Spleen (tissue), 11 donors: ENCODE measurements around the gene SRGAP1. TPM values are rescaled to one million over a fixed set of nuclear protein-coding genes. Genes with fewer than 3 reads are reported as not detected.

Experiments
- DNase-seq: peaks from one replicate; pipeline ENCODE4 v3.0.0-alpha.2; 2020
- H3K27ac ChIP-seq, 8 donors: fragments of 200-600 bp; sonication (generic) in 7 of 8; 1 replicate in 4 of 8; 2 replicates in 4 of 8; pipeline versions ENCODE4 v1.5.0 to v1.8.0; 2016 to 2021; ENCODE audit warnings: inconsistent platforms in 4 of 8, mild to moderate bottlenecking in 4 of 8, moderate library complexity in 1 of 8
- H3K27me3 ChIP-seq, 7 donors: fragments of 200-600 bp; sonication (generic) in 6 of 7; replicated peaks in 1 of 7; 1 replicate in 4 of 7; 2 replicates in 3 of 7; pipeline versions ENCODE4 v1.5.0 to v1.8.0; 2016 to 2021; ENCODE audit warnings: inconsistent platforms in 3 of 7, mild to moderate bottlenecking in 1 of 7
- H3K36me3 ChIP-seq, 6 donors: fragments of 200-600 bp; sonication (generic) in 5 of 6; 1 replicate in 4 of 6; 2 replicates in 2 of 6; pipeline versions ENCODE4 v1.5.0 to v1.8.0; 2016 to 2021; ENCODE audit warnings: inconsistent platforms in 2 of 6
- H3K4me1 ChIP-seq, 6 donors: fragments of 200-600 bp; sonication (generic) in 5 of 6; 1 replicate in 3 of 6; 2 replicates in 3 of 6; pipeline versions ENCODE4 v1.5.0 to v1.8.0; 2016 to 2021; ENCODE audit warnings: inconsistent platforms in 3 of 6
- H3K4me3 ChIP-seq, 8 donors: fragments of 200-600 bp; sonication (generic) in 7 of 8; 1 replicate in 4 of 8; 2 replicates in 4 of 8; pipeline versions ENCODE4 v1.5.0 to v1.8.0; 2016 to 2021; ENCODE audit warnings: inconsistent platforms in 4 of 8, mild to moderate bottlenecking in 4 of 8, moderate library complexity in 2 of 8
- H3K9me3 ChIP-seq, 8 donors: fragments of 200-600 bp; sonication (generic) in 7 of 8; 1 replicate in 4 of 8; 2 replicates in 4 of 8; pipeline versions ENCODE4 v1.5.0 to v1.8.0; 2016 to 2021; ENCODE audit warnings: inconsistent platforms in 4 of 8
- CTCF ChIP-seq, 11 experiments: fragments of 200-600 bp in 7 of 11; fragments of 450-650 bp in 4 of 11; sonication (generic) in 4 of 11; IDR thresholded peaks in 8 of 11; conservative IDR thresholded peaks in 3 of 11; 1 replicate in 7 of 11; 2 replicates in 4 of 11; pipeline versions ENCODE4 v1.4.0 to v1.8.0; 2016 to 2021; ENCODE audit warnings: antibody characterized with exemption in 11 of 11, inconsistent platforms in 4 of 11, mild to moderate bottlenecking in 1 of 11
- POLR2A ChIP-seq, 3 donors: fragments of 450-650 bp; IDR thresholded peaks; one replicate each; pipeline ENCODE4 v1.5.1; 2017; ENCODE audit warnings: antibody characterized with exemption in 3 of 3, mild to moderate bottlenecking in 1 of 3
- POLR2AphosphoS5 ChIP-seq, 3 donors: sonication (generic); formaldehyde crosslinking; IDR thresholded peaks; one replicate each; pipeline ENCODE4 v1.5.1; 2017; ENCODE audit warnings: antibody characterized with exemption in 3 of 3
- WGBS, 5 donors: extraction: QIAGEN DNeasy Blood & Tissue Kit in 3 of 5; methylation state at CpG; one replicate each; pipeline versions ENCODE4 v1.1.5 to v1.1.7; 2013 to 2018; 5-methylcytosine and 5-hydroxymethylcytosine counted together
- intact Hi-C: fragments of 100-400 bp; cut with DNase I; formaldehyde crosslinking; loops from one replicate; pipeline ENCODE4 v1.15.0; 2023; ENCODE audit warnings: low total_unique reads
- polyA plus RNA-seq, 3 donors: library from polyadenylated mRNA; stranded (reverse); fragments of 200-250 nt; gene quantifications; one replicate each; pipeline ENCODE4 v1.2.1, GENCODE V29; 2013
- total RNA-seq, 7 donors: library from RNA; depleted of rRNA in 3 of 7; stranded (reverse); fragments of >200 nt in 3 of 7; fragmentation: NEBNext Ultra II Directional in 4 of 7; extraction: Animal tissue kit (Norgen Biotek cat#: 25700) in 4 of 7; gene quantifications; one replicate each; pipeline versions ENCODE4 v1.1.0 to v1.2.1, GENCODE V29; 2016 to 2021
- donor health status: healthy with polysubstance abuse.
- donor health status: DM: no; HTN: no; CAD: no; lungs with moderate emphysema.
- donor health status: DM: no; HTN: no; CAD: no.
- donor health status: Bipolar disorder and iron deficiency.
- donor health status: healthy.
- donor health status: DM: no; HTN: no; CAD: no.
- donor health status: DM: yes; HTN: yes; CAD: no.

SRGAP1 gene
- total and polyA plus RNA-seq, 10 donors, result 0.37 to 20.1 (median 13.4) TPM

GRCh38 chr12:64056741-64057140 lies 212.2 kb downstream of the SRGAP1 start:
- no peaks in the 10 kb centered on the region for H3K36me3 ChIP-seq
- H3K27me3 ChIP-seq, result no peaks in the 10 kb centered on the region
- no peaks in the 10 kb centered on the region for H3K9me3 ChIP-seq
- intact Hi-C loops, result no loop called here
- no peak for DNase-seq
- H3K4me1 ChIP-seq, result no peaks in the 10 kb centered on the region
- H3K4me3 ChIP-seq, result no peak overlapping the region
- TF ChIP-seq POLR2A (IDR thresholded peaks at IDR 0.05), result no peak
- TF ChIP-seq POLR2AphosphoS5 (IDR thresholded peaks at IDR 0.05), result no peak
- 76 to 97% (median 90%) methylated on average over 1 of the region's 1 CpG for WGBS, 5 donors
- no peak overlapping the region for H3K27ac ChIP-seq

GRCh38 chr12:64057706-64058105 lies 213.2 kb downstream of the SRGAP1 start:
- Histone ChIP-seq H3K27me3 (no peaks in the 10 kb centered on the region), H3K4me3 (no peak overlapping the region), H3K9me3 (no peaks in the 10 kb centered on the region), H3K4me1 (no peaks in the 10 kb centered on the region), H3K36me3 (no peaks in the 10 kb centered on the region), H3K27ac (no peak overlapping the region)
- intact Hi-C loops, result no loop called here
- TF ChIP-seq CTCF (IDR thresholded peaks at IDR 0.05 in 8 of 11, conservative IDR thresholded peaks at IDR 0.05 in 3 of 11), result no peak
- no peak for TF ChIP-seq POLR2AphosphoS5 (IDR thresholded peaks at IDR 0.05)
- no peak for TF ChIP-seq POLR2A (IDR thresholded peaks at IDR 0.05)
- WGBS, 5 donors, result 78 to 92% (median 83%) methylated on average over 3 of the region's 3 CpGs
- no peak for DNase-seq

GRCh38 chr12:64058541-64059265 lies 214.2 kb downstream of the SRGAP1 start:
- H3K4me1 ChIP-seq, result no peaks in the 10 kb centered on the region
- H3K27me3 ChIP-seq, result no peaks in the 10 kb centered on the region
- WGBS, 5 donors, result 80 to 94% (median 88%) methylated on average over 3 of the region's 3 CpGs
- DNase-seq, result no peak
- H3K27ac ChIP-seq, result no peak overlapping the region
- no peaks in the 10 kb centered on the region for H3K36me3 ChIP-seq
- no peaks in the 10 kb centered on the region for H3K9me3 ChIP-seq
- H3K4me3 ChIP-seq, result no peak overlapping the region
- TF ChIP-seq POLR2A (IDR thresholded peaks at IDR 0.05) (no peak), CTCF (IDR thresholded peaks at IDR 0.05 in 8 of 11, conservative IDR thresholded peaks at IDR 0.05 in 3 of 11) (no peak), POLR2AphosphoS5 (IDR thresholded peaks at IDR 0.05) (no peak)
- intact Hi-C loops, result no loop called here

GRCh38 chr12:64059685-64060084 lies 215.2 kb downstream of the SRGAP1 start:
- no peak overlapping the region for H3K27ac ChIP-seq
- no peak for DNase-seq
- H3K36me3 ChIP-seq, result peaks cover 0 to 1% (median 0%) of the 10 kb centered on the region in 6 donors
- no peak for TF ChIP-seq POLR2AphosphoS5 (IDR thresholded peaks at IDR 0.05)
- TF ChIP-seq CTCF (IDR thresholded peaks at IDR 0.05 in 8 of 11, conservative IDR thresholded peaks at IDR 0.05 in 3 of 11), result no peak
- TF ChIP-seq POLR2A (IDR thresholded peaks at IDR 0.05), result no peak
- no peaks in the 10 kb centered on the region for H3K9me3 ChIP-seq
- H3K4me3 ChIP-seq, result no peak overlapping the region
- no peaks in the 10 kb centered on the region for H3K27me3 ChIP-seq
- WGBS, 5 donors, result 50 to 96% (median 89%) methylated on average over 1 of the region's 1 CpG
- H3K4me1 ChIP-seq, result no peaks in the 10 kb centered on the region
- intact Hi-C loops, result no loop called here
